HG03565 (cell line): ENCODE data around the gene NCBP3.

ENCODE experiments used
- ATAC-seq: cut with Tn5 transposase; IDR thresholded peaks from one replicate; pipeline ENCODE4 v1.9.1; 2021; ENCODE audit warnings: mild to moderate bottlenecking, moderate library complexity; ENCODE audit not compliant: unreplicated experiment

NCBP3 gene, protein sequence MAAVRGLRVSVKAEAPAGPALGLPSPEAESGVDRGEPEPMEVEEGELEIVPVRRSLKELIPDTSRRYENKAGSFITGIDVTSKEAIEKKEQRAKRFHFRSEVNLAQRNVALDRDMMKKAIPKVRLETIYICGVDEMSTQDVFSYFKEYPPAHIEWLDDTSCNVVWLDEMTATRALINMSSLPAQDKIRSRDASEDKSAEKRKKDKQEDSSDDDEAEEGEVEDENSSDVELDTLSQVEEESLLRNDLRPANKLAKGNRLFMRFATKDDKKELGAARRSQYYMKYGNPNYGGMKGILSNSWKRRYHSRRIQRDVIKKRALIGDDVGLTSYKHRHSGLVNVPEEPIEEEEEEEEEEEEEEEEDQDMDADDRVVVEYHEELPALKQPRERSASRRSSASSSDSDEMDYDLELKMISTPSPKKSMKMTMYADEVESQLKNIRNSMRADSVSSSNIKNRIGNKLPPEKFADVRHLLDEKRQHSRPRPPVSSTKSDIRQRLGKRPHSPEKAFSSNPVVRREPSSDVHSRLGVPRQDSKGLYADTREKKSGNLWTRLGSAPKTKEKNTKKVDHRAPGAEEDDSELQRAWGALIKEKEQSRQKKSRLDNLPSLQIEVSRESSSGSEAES

GRCh38 chr17:3845621-3846436, at the start of gene NCBP3:
Gene NCBP3 (minus strand): TSS chr17:3846246. CDS start chr17:3846223, 23 bp downstream.
- peak; percentile 97 for ATAC-seq

GRCh38 chr17:3895354-3895753, 49.3 kb upstream of the NCBP3 start:
- no peak for ATAC-seq

DNA sequence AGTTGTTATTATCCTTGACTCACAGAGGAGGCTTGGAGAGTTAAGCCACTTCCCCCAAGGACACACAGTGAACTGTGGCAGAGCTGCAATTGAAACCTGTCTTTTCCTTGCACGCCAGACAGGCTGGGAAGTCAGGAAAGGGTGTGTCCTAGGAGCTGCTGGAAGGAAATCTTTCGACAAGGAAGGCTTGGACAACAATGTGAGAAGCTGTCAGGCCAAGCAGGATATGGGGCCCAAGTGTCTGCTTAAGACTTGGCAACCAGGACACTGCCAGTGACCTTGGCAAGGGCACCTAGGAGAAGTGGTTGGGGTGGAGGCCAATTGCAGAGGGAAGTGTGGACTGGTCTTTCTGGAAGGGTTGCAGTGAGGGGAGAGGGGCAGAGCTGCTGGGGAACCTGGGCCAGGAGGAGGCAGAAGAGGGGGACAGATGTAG, 48.9 kb upstream of the NCBP3 start:
- ATAC-seq: no peak

- no peak for ATAC-seq
Measured at GRCh38 chr17:3894188-3894587, 48.1 kb upstream of the NCBP3 start.

- ATAC-seq: no peak
Measured at GRCh38 chr17:3893720-3894116, 47.7 kb upstream of the NCBP3 start.

DNA sequence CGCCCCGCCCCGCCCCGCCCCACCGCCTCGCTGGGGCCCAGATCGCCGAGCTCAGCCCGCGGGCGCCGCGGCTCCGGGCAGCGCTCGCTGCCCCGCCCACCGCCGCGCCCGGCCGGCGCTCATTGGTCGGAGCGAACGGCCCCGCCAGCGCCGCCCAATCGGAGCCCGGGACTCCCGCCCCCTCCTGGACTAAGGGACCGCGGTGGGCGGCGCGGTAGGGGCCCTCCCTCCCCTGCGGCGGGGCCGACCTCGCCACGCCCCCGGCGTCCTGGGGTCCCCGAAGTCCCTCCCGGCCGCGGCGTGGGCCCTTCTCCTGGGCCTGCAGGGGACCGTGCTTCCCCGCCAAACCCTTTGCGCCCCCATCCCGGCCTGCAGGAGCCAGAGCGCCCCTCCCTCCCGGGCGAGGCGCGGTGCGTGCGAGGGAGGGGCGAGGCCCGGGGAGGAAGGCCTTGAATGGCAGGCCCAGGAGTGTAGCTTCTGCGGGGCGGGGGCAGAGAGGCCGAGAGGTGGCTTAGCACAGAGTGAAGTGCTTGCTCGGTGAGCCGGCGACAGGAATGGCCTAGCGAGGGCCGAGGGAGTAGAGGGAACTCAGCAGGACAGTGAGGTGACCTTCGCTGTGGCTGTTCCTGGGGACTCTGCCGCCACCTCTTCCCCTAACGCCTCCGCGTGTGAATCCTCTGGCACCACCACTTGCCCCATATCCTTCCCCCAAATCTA, 47.1 kb upstream of the NCBP3 start, which contains the start of gene CAMKK1:
TSS of gene CAMKK1 (minus strand) at position 51 of the 717 bp plus-strand sequence. CDS start 7,366 bp downstream, outside the sequence.
- ATAC-seq: peak; percentile 78

GRCh38 chr17:3892095-3892998, 46.3 kb upstream of the NCBP3 start:
- ATAC-seq: peak; percentile 6

DNA sequence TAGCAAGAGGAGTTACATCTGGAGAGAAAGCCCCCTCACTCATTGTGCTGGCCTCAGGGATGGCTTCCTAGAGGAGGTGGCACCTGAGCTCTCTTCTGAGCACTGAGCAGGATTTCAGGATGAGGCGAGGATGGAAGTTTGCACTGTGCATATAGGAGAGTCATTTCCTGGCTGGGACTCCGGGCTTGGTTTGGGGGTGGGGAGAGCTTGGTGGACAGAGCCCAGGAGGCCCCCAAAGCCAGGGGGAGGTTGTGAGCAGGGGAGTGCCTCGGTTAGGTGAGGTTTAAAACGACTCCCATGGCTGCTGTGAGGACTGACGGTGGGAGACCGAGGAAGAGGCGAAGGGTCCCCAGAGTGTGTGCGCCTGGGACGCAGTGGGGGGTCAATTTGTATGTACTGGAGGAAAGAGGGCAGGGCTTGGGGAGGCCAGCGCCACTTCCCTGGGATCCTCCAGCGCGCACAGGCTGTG, 45.6 kb upstream of the NCBP3 start:
- ATAC-seq: no peak

- no peak for ATAC-seq
Measured at GRCh38 chr17:3890878-3891219, 44.8 kb upstream of the NCBP3 start.

- no peak for ATAC-seq
Measured at GRCh38 chr17:3890082-3890877, 44.2 kb upstream of the NCBP3 start.

DNA sequence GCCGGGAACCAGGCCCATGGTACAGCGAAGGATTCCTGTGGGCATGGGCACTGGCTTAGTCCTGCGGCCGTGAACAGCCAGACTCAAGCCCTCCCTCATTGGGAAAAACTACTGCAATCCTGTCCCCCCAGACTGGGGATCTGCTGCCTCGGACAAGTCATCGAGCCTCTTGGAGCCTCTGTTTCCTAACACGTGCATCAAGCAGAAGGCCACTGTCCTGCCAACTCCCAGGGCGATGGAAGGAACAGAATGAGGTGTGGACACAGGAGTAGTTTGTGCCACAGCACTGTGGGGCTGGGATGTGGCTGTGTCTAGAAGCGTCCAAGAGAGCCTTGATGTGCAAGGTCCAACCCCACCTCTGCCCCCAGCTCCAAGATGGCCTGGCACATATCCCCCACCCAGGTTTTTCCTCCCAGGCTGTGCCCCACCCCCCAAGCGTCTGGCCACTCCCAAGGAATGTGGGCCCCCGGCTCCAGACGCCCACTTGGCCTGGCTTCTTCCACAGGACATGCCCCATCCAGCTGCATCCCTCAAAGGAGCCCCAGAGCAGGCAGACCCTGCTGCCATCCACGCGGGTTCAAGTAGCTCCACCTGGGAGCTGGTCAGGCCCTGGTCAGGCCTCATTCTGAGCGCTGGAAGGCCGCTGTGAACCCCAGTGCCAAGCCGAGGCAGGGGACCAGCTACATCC, 43.4 kb upstream of the NCBP3 start:
- ATAC-seq: no peak

- ATAC-seq: no peak
Measured at GRCh38 chr17:3888343-3889171, 42.5 kb upstream of the NCBP3 start.

DNA sequence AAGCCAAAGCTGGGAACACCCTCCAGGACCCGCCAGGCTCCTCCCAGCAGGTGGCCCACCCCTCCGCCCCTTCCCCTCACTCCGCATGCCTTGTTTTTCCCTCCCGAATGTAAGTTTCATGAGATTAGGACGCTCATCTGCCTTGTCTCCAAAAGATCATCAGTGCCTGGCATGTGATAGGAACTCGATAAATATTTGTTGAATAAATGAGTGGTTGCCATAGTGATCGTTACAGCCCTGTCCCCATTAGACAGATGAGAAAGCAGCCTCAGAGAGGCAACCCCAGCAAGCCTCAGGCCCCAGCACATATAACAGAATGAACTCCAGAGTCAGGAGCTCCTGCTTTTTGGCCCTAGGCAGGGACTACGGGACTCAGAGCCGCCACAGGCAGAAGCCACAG, 41.8 kb upstream of the NCBP3 start:
- ATAC-seq: no peak

- no peak for ATAC-seq
Measured at GRCh38 chr17:3887394-3887793, 41.3 kb upstream of the NCBP3 start.

- ATAC-seq: no peak
Measured at GRCh38 chr17:3886776-3887175, 40.7 kb upstream of the NCBP3 start.

- ATAC-seq: no peak
Measured at GRCh38 chr17:3885970-3886369, 39.9 kb upstream of the NCBP3 start.

GRCh38 chr17:3885271-3885670, 39.2 kb upstream of the NCBP3 start:
- no peak for ATAC-seq
